ENCODE measurements around the gene RNF151.
A peak's percentile ranks its signal among the peaks of the same experiment; 100 is the strongest.

Gene RNF151

DNA sequence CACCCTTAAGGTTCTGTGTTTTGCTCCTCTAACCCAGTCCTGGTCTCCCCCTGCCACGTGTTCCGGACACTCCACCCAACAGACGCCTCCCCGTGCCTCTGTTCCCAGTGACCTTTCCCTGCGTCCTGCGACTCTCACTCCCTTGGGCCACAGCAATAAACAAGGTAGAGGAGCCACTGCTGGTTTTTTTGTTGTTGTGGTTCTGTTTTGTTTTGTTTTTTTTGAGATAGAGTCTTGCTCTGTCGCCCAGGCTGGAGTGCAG, 49.2 kb downstream of the RNF151 start:
- no peak for TF ChIP-seq ZFX (IDR thresholded peaks at IDR 0.05; ENCODE audit: borderline replicate concordance)
- TF ChIP-seq, protein P1, sequence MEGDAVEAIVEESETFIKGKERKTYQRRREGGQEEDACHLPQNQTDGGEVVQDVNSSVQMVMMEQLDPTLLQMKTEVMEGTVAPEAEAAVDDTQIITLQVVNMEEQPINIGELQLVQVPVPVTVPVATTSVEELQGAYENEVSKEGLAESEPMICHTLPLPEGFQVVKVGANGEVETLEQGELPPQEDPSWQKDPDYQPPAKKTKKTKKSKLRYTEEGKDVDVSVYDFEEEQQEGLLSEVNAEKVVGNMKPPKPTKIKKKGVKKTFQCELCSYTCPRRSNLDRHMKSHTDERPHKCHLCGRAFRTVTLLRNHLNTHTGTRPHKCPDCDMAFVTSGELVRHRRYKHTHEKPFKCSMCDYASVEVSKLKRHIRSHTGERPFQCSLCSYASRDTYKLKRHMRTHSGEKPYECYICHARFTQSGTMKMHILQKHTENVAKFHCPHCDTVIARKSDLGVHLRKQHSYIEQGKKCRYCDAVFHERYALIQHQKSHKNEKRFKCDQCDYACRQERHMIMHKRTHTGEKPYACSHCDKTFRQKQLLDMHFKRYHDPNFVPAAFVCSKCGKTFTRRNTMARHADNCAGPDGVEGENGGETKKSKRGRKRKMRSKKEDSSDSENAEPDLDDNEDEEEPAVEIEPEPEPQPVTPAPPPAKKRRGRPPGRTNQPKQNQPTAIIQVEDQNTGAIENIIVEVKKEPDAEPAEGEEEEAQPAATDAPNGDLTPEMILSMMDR (IDR thresholded peaks at IDR 0.05): no peak
- peak overlapping the region; percentile 80 for H3K27ac ChIP-seq

DNA sequence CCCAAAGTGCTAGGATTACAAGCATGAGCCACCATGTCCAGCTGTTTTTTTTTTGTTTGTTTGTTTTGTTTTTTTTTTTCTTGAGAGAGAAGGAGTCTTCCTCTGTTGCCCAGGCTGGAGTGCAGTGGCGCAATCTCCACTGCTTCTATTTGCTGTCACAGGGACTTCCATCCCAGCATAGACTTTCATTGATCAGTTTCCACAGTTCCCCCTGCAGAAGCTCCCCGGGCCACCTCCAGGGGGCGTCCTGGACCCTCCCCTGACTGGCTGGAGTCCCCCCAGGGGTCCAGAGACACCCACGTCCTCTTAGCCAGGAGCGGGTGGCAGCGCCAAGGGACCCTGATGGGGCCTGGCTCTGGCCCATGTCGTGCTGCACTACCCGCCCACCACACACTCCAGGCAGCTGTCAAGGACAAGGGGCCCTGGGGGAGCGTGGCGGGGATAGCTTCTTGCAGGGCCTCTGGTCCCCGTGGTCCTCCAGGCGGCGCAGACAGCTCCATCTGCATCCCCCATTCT, 49.8 kb downstream of the RNF151 start:
- H3K27ac ChIP-seq: peak overlapping the region; percentile 80
- TF ChIP-seq, protein P1 (IDR thresholded peaks at IDR 0.05): peak; percentile 69
- TF ChIP-seq ZFX (IDR thresholded peaks at IDR 0.05; ENCODE audit: borderline replicate concordance): no peak
